HG03135 (cell line): ENCODE measurements around the gene RNF133.

Experiments
- ATAC-seq: cut with Tn5 transposase; IDR thresholded peaks from one replicate; pipeline ENCODE4 v1.9.1; 2021; ENCODE audit warnings: mild to moderate bottlenecking, moderate library complexity; ENCODE audit not compliant: unreplicated experiment

The RNF133 gene

GRCh38 chr7:122699017-122699416 is at the start of gene RNF133:
TSS of gene RNF133 (minus strand) at chr7:122699117. CDS start at chr7:122698918, 199 bp downstream.
- no peak for ATAC-seq

GRCh38 chr7:122748195-122748594 is 49.3 kb upstream of the RNF133 start:
- ATAC-seq = no peak

GRCh38 chr7:122746948-122747347 is 48.0 kb upstream of the RNF133 start:
- no peak for ATAC-seq

- ATAC-seq = no peak
Observed at GRCh38 chr7:122743211-122743610, 44.3 kb upstream of the RNF133 start.

GRCh38 chr7:122738947-122739346 is 40.0 kb upstream of the RNF133 start:
- no peak for ATAC-seq

GRCh38 chr7:122736183-122736582 is 37.3 kb upstream of the RNF133 start:
- ATAC-seq = no peak

GRCh38 chr7:122727759-122728158 is 28.8 kb upstream of the RNF133 start:
- ATAC-seq = no peak

GRCh38 chr7:122727354-122727753 is 28.4 kb upstream of the RNF133 start:
- ATAC-seq = no peak

- no peak for ATAC-seq
Observed at GRCh38 chr7:122726881-122727280, 28.0 kb upstream of the RNF133 start.

GRCh38 chr7:122724366-122724765 is 25.4 kb upstream of the RNF133 start:
- no peak for ATAC-seq

GRCh38 chr7:122719010-122719578 is 20.2 kb upstream of the RNF133 start:
- ATAC-seq = no peak

GRCh38 chr7:122717356-122718089 is 18.6 kb upstream of the RNF133 start:
- no peak for ATAC-seq

GRCh38 chr7:122715183-122715582 is 16.3 kb upstream of the RNF133 start:
- ATAC-seq = no peak

GRCh38 chr7:122710916-122711315 is 12.0 kb upstream of the RNF133 start:
- no peak for ATAC-seq

GRCh38 chr7:122709930-122710646 is 11.2 kb upstream of the RNF133 start:
- ATAC-seq = no peak

GRCh38 chr7:122706836-122707235 is 7.9 kb upstream of the RNF133 start:
- no peak for ATAC-seq

- no peak for ATAC-seq
Observed at GRCh38 chr7:122702872-122703510, 4.1 kb upstream of the RNF133 start, which contains the start of gene RNF148. TSS of gene RNF148 (minus strand) at chr7:122702922. CDS start at chr7:122702750, 172 bp downstream.

- ATAC-seq = no peak
Observed at GRCh38 chr7:122695816-122696215, 3.1 kb downstream of the RNF133 start.

GRCh38 chr7:122694697-122695096 is 4.2 kb downstream of the RNF133 start:
- ATAC-seq = no peak

- no peak for ATAC-seq
Observed at GRCh38 chr7:122692769-122693309, 6.1 kb downstream of the RNF133 start.

- ATAC-seq = no peak
Observed at GRCh38 chr7:122691569-122692235, 7.2 kb downstream of the RNF133 start.
